T-helper 2 cell treated with Interferon-gamma antibody and Interleukin-4, amounts not matched to agents 100 ng/mL and 5 ng/mL, for 36 hours (primary cell): ENCODE measurements around the gene TPPP3. TPM values are rescaled to one million over a fixed set of nuclear protein-coding genes. Genes with fewer than 3 reads are reported as not detected.

Experiments
- intact Hi-C: fragments of 100-400 bp; cut with micrococcal nuclease; formaldehyde crosslinking; loops from one replicate; pipeline ENCODE4 v1.15.1; 2023
- total RNA-seq: library from RNA; stranded (reverse); gene quantifications from 2 replicates; pipeline ENCODE4 v1.2.3, GENCODE V29; 2022

TPPP3 gene
- not detected in 2 replicates for total RNA-seq

DNA sequence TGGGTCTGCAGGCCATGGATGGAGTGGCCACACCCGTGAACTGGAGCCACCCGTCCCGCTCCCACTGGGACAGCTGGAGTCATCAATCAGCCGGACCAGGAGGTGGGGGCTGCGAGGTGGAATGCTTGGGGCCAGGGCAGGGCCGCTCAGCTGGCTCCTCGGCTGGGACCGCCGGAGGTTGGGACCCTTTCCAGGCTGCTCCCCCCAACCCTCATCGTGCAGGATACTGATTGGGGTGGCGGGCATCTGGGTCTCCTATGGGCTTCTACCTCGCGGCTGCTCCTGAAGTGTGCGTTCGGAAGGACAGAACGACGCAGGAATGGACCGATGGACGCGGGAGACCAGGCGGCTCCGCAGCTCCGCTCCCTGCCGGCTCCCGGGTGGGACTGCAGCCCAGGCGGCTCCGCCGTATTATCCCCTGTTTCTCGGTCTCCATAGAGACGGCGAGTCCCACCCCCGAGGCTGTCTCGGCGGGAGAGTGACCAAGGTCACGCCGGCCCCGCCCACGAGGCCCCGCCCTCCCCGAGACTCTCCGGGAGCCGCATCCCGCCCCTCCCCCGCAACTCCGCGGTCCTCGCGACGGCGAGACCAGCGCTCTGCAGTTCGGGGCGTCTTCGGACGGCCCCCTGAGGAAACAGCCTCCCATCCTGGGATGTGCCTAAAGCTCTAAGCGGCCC lies at the start of gene TPPP3:
Gene TPPP3, minus strand, starts transcription at position 388 of the 677 bp plus-strand sequence. CDS start 2,387 bp downstream, outside the sequence.
- intact Hi-C loops = no loop called here

- intact Hi-C loops = no loop called here
These were observed 49.4 kb upstream of the TPPP3 start for GRCh38 chr16:67442581-67443255.

GRCh38 chr16:67441907-67442306 lies 48.6 kb upstream of the TPPP3 start:
- intact Hi-C loops = no loop called here

- intact Hi-C loops = no loop called here
These were observed 48.0 kb upstream of the TPPP3 start for GRCh38 chr16:67441271-67441753.

DNA sequence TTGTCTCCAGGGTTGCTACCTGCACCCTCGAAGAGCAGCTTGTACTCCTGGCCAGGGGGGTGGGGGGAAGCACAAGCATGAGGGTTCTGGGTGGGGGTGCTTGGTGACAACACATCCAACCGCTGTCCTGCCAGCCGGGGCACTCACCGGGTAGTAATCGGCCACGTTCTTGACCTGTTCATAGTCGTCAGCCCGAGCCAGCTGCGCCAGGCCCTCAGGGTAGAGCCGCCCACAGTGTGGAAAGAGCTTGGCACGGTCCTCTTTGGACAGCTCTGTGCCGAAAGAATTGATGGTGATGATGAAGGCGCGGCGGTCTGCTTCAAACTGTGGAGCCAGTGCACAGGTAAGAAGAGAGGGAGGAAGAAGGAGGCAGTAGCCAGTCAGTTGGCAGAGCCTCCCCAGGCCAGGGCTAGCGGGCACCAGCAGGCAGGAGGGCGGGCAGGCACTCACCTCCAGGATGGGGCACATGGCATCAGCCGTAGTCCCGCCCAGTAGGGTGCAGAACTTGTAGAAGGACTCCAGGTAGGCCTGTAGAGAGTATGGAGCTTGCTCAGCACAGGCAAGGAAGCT lies 45.6 kb upstream of the TPPP3 start:
- intact Hi-C loops = no loop called here

GRCh38 chr16:67438098-67438791 lies 44.9 kb upstream of the TPPP3 start:
- intact Hi-C loops = no loop called here

GRCh38 chr16:67437513-67437912 lies 44.2 kb upstream of the TPPP3 start:
- intact Hi-C loops = no loop called here

DNA sequence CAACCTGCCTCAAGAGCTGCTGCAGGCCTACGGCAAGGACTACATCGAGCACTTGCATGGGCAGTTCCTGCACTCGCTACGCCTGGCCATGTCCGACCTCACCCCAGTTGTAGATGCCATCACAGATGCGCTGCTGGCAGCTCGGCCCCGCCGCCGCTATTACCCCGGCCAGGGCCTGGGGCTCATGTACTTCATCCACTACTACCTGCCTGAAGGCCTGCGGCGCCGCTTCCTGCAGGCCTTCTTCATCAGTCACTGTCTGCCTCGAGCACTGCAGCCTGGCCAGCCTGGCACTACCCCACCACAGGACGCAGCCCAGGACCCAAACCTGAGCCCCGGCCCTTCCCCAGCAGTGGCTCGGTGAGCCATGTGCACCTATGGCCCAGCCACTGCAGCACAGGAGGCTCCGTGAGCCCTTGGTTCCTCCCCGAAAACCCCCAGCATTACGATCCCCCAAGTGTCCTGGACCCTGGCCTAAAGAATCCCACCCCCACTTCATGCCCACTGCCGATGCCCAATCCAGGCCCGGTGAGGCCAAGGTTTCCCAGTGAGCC lies 43.4 kb upstream of the TPPP3 start:
- intact Hi-C loops = no loop called here

DNA sequence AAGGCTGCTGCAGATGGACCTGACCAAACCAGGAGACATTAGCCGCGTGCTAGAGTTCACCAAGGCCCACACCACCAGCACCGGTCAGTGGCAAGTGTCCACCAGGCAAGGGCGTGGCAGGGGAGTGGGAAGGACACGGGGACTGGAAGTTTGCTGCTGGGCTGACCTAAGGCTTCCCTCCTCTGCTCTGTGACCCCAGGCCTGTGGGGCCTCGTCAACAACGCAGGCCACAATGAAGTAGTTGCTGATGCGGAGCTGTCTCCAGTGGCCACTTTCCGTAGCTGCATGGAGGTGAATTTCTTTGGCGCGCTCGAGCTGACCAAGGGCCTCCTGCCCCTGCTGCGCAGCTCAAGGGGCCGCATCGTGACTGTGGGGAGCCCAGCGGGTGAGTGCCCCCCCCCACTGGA lies 42.5 kb upstream of the TPPP3 start:
- intact Hi-C loops = no loop called here

DNA sequence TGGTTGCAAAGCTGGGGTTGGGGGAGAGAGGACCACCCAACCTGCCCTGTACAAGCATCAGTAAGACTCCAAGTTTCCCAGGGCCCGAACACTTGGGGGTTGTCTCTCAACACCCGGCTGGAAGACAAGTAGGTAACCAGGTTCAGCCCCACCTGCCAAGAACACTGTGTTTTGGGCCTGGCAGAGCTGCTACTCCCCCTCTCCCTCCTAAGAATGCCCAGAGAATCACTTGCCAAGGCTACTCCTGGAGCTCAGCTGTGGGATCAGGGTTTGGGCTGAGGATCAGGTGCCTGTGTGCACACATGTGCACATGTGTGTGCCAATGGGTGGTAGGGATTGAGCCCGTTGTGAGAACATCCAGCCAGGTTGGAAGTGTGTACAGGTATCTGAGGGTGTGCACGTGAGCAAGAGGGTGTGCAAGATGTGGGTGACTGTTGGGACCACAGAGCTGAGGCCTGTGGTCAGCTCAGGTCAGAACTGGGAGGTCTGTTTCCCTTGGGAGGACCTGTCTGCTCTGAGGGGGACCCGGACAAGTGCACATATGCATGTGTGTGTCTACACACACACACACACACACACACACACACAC lies 39.9 kb upstream of the TPPP3 start:
- intact Hi-C loops = no loop called here

DNA sequence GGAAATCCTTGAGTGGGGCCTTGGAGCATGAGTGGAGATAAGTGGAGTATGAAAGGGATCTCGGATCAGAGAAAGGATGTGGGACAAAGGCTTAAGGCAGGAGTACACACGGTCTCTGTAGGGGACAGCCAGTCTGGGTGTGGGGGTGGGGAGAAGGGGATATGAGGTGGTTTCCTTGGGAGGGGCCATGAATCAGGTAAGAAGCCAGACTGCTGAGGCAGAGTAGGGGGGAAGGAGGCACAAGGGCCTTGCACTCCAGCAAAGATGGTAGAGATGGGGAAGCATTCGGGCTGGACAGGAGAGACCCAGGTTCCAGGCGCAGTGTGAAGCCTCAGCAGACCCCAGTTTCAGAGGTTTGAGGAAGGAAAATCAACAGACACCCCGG lies 39.2 kb upstream of the TPPP3 start:
- intact Hi-C loops = no loop called here

DNA sequence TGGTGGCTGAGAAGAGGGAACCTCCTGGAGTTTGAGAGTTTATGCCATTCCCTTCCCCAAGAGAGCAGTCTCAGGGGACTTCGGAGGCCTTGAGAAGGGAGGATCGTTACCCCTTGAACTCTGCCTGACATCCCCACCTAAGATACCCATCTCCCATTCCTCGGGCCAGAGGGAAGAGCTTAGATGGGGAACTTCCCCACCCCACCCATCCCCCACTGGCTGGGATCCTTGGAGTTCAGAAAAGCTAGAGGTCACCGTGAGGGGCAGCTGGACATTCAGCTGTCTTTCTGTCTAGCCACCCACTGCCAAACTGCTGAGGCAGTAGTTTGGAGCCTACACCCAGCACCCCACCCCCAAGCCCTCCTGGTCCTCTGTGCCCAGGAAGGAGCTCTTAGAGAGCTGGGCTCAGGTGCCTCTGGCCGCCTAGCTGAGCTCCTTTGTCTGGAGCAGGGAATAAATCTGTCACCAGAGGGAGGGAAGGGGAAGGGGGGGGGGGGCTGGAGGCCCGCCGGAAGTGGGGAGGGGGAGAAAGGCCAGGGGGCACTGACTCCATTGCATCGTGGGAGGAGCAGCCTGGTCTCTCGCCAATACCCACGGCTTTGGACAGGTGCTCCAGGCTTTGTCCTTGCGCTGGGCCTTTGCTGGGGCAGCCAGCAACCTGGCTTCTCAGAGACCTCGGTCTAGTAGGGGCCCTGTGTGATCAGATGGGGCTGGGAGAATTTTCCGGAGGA lies 38.6 kb upstream of the TPPP3 start:
- intact Hi-C loops = no loop called here

- intact Hi-C loops = no loop called here
These were observed 37.9 kb upstream of the TPPP3 start, which contains the start of gene HSD11B2 for GRCh38 chr16:67430977-67431774. TSS of gene HSD11B2 (plus strand) at chr16:67431121. CDS start at chr16:67431249, 128 bp downstream.

- intact Hi-C loops = no loop called here
These were observed 37.2 kb upstream of the TPPP3 start for GRCh38 chr16:67430504-67430976.

- intact Hi-C loops = no loop called here
These were observed 36.7 kb upstream of the TPPP3 start for GRCh38 chr16:67429799-67430503.

- intact Hi-C loops = no loop called here
These were observed 35.9 kb upstream of the TPPP3 start for GRCh38 chr16:67429053-67429798.

GRCh38 chr16:67428146-67428731 lies 34.9 kb upstream of the TPPP3 start:
- intact Hi-C loops = loop anchor here (1.0 kb wide), 2 partner anchors 19 to 37 kb away; no protein-coding TSS in a partner anchor

DNA sequence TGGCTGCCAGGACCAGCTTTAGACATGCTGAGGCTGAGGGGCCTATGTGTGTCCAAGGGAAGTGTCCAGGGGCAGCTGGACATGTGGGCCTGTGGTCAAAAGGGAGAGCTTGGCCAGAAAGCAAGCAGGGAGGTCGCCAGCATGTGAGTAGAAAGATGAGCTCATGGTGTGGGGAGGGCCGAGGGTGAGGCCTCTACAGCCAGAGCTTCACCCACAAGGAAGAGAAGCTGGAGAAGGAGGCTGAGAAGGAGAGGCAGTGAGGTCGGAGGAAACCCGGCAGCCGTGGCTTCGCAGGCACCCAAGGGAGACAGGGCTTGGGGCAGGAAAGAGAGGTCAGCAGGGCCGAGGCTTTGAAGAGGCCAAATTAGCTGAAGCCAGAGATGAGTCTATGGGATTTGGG lies 33.7 kb upstream of the TPPP3 start:
- intact Hi-C loops = no loop called here
